ENCODE results near the gene PPM1E.
"Not testable (repeated sequence)": the region's sequence is repeated elsewhere in the genome, so short reads cannot be mapped to it uniquely, and the experiment has no call there.

Gene PPM1E

DNA sequence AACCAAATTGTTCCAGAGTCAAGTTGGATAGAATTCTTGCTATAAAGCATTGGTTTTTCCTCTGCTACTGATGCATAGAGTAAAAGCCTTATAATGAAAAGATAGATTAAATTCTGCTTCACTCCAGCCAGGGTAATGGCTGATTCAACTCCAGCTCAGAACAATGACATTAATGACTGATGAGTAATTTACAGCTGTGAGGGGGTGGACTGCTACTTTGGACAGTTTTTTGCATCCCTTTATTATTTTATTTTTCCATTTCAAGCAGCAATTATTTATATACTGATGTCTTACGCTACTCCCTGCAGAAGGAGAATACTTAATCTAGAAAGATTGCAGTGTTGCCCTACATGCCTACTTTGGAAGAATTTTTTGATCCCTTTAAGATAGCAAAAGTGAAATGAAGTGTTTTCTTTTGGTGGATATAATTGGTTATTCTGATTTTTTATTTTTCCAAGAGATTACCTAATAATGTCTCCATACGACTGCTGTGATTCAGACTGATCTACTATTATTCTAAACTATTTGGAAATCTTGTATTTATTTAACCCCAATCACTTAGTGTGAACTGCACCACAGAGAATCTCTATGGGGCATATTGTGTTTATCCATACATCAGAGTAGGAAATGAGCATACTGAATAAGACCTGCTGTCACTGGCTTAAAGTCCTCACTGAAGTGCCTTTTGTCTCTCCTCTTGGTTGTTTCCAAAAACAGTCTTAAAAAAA, 201.5 kb downstream of the PPM1E start:
- DNase-seq (ENCODE audit: low read depth, low spot score) = no peak
- H3K9me3 ChIP-seq (ENCODE audit: insufficient read depth, low read length) = no peaks in the 10 kb centered on the region; the same call in 1 of the 2 replicates

DNA sequence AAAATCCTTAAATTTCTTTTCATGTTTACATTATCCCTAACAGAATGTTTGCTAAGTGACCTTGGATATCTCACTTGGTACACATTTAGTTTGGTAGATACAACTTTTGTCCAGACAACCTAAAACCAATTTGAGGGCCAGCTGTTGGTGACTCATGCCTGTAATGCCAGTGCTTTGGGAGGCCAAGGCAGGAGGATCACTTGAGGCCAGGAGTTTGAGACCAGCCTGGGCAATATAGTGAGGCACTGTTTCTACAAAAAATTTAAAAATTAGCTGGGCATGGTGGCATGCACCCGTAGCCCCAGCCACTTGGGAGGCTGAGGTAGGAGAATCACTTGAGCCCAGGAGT, 202.0 kb downstream of the PPM1E start:
- not testable (repeated sequence) for H3K27me3 ChIP-seq (ENCODE audit: insufficient read depth, insufficient read length); H3K9ac ChIP-seq (ENCODE audit: insufficient read length, low read depth); H3K4me1 ChIP-seq (ENCODE audit: insufficient read depth, insufficient read length)

More for the DNA sequence above, 201.5 kb downstream of the PPM1E start:
- Histone ChIP-seq H3K4me1 (ENCODE audit: insufficient read depth, insufficient read length) (no peaks in the 10 kb centered on the region), H3K27me3 (ENCODE audit: insufficient read depth, insufficient read length) (no peaks in the 10 kb centered on the region), H3K4me3 (ENCODE audit: insufficient read length, low read depth) (no peak overlapping the region), H3K36me3 (ENCODE audit: insufficient read depth, insufficient read length, low read length) (no peaks in the 10 kb centered on the region), H3K9ac (ENCODE audit: insufficient read length, low read depth) (no peak overlapping the region)
- no peak for TF ChIP-seq SUZ12 (IDR thresholded peaks at IDR 0.05; ENCODE audit: extremely low read depth, insufficient read depth, insufficient read length)
- no peak for TF ChIP-seq YY1 (IDR thresholded peaks at IDR 0.05; ENCODE audit: insufficient read depth, insufficient read length)
- no peak for TF ChIP-seq ZNF274 (IDR thresholded peaks at IDR 0.05; ENCODE audit: low read depth, low read length)

DNA sequence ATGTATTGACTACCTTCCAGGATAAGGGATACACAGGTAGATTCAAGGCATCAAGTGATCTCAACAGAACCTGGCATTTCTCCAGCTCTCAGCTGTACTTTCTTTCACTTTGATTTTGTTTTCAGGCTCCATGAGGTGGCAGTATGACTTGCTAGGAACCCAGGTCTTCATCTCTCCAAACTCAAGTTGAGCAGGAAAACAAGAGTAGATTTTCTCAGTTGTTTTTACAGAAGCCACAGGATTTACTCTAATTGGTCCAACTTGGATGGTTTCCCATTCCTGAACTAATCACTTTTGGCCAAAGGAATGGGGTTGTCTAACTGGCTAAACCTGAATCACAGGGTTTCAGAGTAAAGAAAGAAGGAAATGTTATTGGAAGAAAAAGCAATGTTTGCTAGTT, 204.4 kb downstream of the PPM1E start:
- no peaks in the 10 kb centered on the region for H3K36me3 ChIP-seq (ENCODE audit: insufficient read depth, insufficient read length, low read length)
- TF ChIP-seq YY1 (IDR thresholded peaks at IDR 0.05; ENCODE audit: insufficient read depth, insufficient read length) (no peak), SUZ12 (IDR thresholded peaks at IDR 0.05; ENCODE audit: extremely low read depth, insufficient read depth, insufficient read length) (no peak), ZNF274 (IDR thresholded peaks at IDR 0.05; ENCODE audit: low read depth, low read length) (no peak)
- no peak overlapping the region for H3K4me3 ChIP-seq (ENCODE audit: insufficient read length, low read depth)

More for the DNA sequence above, 202.0 kb downstream of the PPM1E start:
- not testable (repeated sequence) for H3K4me3 ChIP-seq (ENCODE audit: insufficient read length, low read depth); DNase-seq (ENCODE audit: low read depth, low spot score); H3K9me3 ChIP-seq (ENCODE audit: insufficient read depth, low read length); H3K36me3 ChIP-seq (ENCODE audit: insufficient read depth, insufficient read length, low read length)

DNA sequence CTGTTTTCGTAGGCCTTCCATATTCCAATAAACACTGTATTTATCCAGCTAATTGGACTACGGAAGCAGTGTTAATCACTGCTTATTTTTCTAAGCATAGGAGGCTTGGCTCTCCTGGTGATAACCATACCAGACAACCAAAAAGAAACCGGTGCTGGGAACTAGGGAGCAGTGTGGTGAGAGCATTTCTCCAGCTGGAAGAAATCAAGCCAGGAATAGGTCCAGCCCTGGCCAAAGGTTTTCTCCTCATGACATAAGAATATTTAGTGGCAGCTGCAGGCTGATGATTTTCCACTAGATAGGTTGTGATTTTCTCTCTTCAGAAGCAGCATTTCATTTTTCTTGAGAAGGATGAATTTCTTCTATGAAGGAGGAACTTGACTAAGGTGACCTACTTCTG, 209.6 kb downstream of the PPM1E start:
- Histone ChIP-seq H3K36me3 (ENCODE audit: insufficient read depth, insufficient read length, low read length) (no peaks in the 10 kb centered on the region), H3K4me1 (ENCODE audit: insufficient read depth, insufficient read length) (no peaks in the 10 kb centered on the region), H3K9ac (ENCODE audit: insufficient read length, low read depth) (no peak overlapping the region), H3K27me3 (ENCODE audit: insufficient read depth, insufficient read length) (no peaks in the 10 kb centered on the region), H3K9me3 (ENCODE audit: insufficient read depth, low read length) (no peaks in the 10 kb centered on the region), H3K4me3 (ENCODE audit: insufficient read length, low read depth) (no peak overlapping the region)
- TF ChIP-seq ZNF274 (IDR thresholded peaks at IDR 0.05; ENCODE audit: low read depth, low read length) (no peak), YY1 (IDR thresholded peaks at IDR 0.05; ENCODE audit: insufficient read depth, insufficient read length) (no peak), SUZ12 (IDR thresholded peaks at IDR 0.05; ENCODE audit: extremely low read depth, insufficient read depth, insufficient read length) (no peak)
- DNase-seq (ENCODE audit: low read depth, low spot score) = no peak

More for the DNA sequence above, 204.4 kb downstream of the PPM1E start:
- no peaks in the 10 kb centered on the region for H3K4me1 ChIP-seq (ENCODE audit: insufficient read depth, insufficient read length)
- H3K27me3 ChIP-seq (ENCODE audit: insufficient read depth, insufficient read length) = no peaks in the 10 kb centered on the region
- H3K9ac ChIP-seq (ENCODE audit: insufficient read length, low read depth) = no peak overlapping the region
- no peaks in the 10 kb centered on the region for H3K9me3 ChIP-seq (ENCODE audit: insufficient read depth, low read length)
- no peak for DNase-seq (ENCODE audit: low read depth, low spot score)

DNA sequence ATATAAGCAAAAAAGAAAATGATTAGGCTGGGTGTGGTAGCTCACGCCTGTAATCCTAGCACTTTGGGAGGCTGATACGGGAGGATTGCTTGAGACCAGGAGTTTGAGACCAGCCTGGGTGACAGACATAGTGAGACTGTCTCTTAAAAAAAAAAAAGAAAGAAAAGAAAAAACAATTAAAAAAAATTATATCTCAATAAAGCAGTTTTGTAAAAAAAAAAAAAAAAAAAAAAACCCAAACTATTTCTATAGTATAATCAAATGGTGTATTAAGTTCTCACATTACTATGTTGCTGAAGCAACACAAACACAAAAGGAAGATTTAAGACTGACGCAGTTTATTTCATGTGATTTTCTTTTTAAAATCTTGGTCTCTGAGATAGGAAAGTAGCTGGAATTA, 210.6 kb downstream of the PPM1E start:
- H3K4me1 ChIP-seq (ENCODE audit: insufficient read depth, insufficient read length) = no peaks in the 10 kb centered on the region
- TF ChIP-seq ZNF274 (IDR thresholded peaks at IDR 0.05; ENCODE audit: low read depth, low read length) = no peak
- no peak for TF ChIP-seq SUZ12 (IDR thresholded peaks at IDR 0.05; ENCODE audit: extremely low read depth, insufficient read depth, insufficient read length)
- TF ChIP-seq YY1 (IDR thresholded peaks at IDR 0.05; ENCODE audit: insufficient read depth, insufficient read length) = no peak
- DNase-seq (ENCODE audit: low read depth, low spot score) = no peak
- no peak overlapping the region for H3K4me3 ChIP-seq (ENCODE audit: insufficient read length, low read depth)
- no peaks in the 10 kb centered on the region for H3K36me3 ChIP-seq (ENCODE audit: insufficient read depth, insufficient read length, low read length)
- no peak overlapping the region for H3K9ac ChIP-seq (ENCODE audit: insufficient read length, low read depth)
- H3K27me3 ChIP-seq (ENCODE audit: insufficient read depth, insufficient read length) = no peaks in the 10 kb centered on the region
- no peaks in the 10 kb centered on the region for H3K9me3 ChIP-seq (ENCODE audit: insufficient read depth, low read length)

DNA sequence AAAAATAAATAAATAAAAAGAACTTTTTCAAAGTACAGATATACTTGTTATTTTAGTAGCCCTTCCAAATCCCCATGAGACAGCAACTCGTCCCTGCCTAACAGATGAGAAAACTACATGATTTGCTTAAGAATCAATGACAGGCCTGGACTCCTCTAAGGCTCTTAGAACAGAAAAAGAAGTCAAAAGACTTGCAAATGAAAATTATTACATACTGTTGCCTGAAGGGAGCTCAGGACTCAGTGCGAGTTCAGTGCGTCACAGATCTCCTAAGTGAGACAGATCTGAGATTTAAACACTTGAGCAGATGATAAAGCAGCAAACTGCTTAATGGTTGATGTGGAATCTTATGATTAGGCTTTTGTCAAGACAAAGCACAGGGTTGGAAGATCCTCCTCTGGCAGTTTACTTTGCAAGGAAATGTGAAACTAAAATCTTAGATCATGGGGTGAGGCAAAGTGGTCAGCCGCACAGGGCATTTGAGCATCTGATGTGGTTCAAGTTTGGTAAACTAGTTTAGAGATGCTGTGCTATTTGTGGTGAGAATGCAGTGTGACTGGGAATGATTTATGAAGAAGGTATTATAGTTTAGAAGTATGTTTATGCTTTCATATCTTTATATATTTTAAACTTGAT, 212.9 kb downstream of the PPM1E start:
- no peak for DNase-seq (ENCODE audit: low read depth, low spot score)
- Histone ChIP-seq H3K4me3 (ENCODE audit: insufficient read length, low read depth) (no peak overlapping the region), H3K27me3 (ENCODE audit: insufficient read depth, insufficient read length) (no peaks in the 10 kb centered on the region), H3K9ac (ENCODE audit: insufficient read length, low read depth) (no peak overlapping the region), H3K9me3 (ENCODE audit: insufficient read depth, low read length) (no peaks in the 10 kb centered on the region), H3K4me1 (ENCODE audit: insufficient read depth, insufficient read length) (no peaks in the 10 kb centered on the region), H3K36me3 (ENCODE audit: insufficient read depth, insufficient read length, low read length) (no peaks in the 10 kb centered on the region)
- TF ChIP-seq ZNF274 (IDR thresholded peaks at IDR 0.05; ENCODE audit: low read depth, low read length) = no peak
- TF ChIP-seq SUZ12 (IDR thresholded peaks at IDR 0.05; ENCODE audit: extremely low read depth, insufficient read depth, insufficient read length) = no peak
- TF ChIP-seq YY1 (IDR thresholded peaks at IDR 0.05; ENCODE audit: insufficient read depth, insufficient read length) = no peak

DNA sequence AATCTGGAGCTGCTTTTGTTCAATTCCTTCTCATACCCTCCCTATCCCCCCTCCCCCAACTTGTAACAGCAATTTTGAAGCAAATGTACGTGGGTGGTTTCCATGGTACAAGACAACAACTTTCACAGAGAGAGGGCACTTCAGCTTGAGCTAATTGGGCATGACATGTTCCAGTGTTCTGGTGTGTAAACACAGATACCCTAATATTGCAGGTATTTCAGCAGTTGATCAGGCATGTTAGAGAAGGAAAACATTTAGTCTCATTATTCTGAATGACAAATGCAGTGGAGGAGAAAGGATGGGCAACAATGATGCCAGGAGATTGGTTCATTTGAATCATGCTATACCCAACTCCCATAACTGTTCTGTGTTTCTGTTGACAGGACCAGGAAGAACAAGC, 213.5 kb downstream of the PPM1E start:
- no peak for TF ChIP-seq YY1 (IDR thresholded peaks at IDR 0.05; ENCODE audit: insufficient read depth, insufficient read length)
- no peak for TF ChIP-seq SUZ12 (IDR thresholded peaks at IDR 0.05; ENCODE audit: extremely low read depth, insufficient read depth, insufficient read length)
- TF ChIP-seq ZNF274 (IDR thresholded peaks at IDR 0.05; ENCODE audit: low read depth, low read length) = no peak
- no peaks in the 10 kb centered on the region for H3K27me3 ChIP-seq (ENCODE audit: insufficient read depth, insufficient read length)
- no peaks in the 10 kb centered on the region for H3K9me3 ChIP-seq (ENCODE audit: insufficient read depth, low read length)
- H3K4me3 ChIP-seq (ENCODE audit: insufficient read length, low read depth) = no peak overlapping the region
- H3K4me1 ChIP-seq (ENCODE audit: insufficient read depth, insufficient read length) = no peaks in the 10 kb centered on the region
- DNase-seq (ENCODE audit: low read depth, low spot score) = no peak
- no peak overlapping the region for H3K9ac ChIP-seq (ENCODE audit: insufficient read length, low read depth)
- H3K36me3 ChIP-seq (ENCODE audit: insufficient read depth, insufficient read length, low read length) = no peaks in the 10 kb centered on the region

Data from NT2/D1 (cell line).